HG03571 (cell line): ENCODE results near the gene STAB2.

ENCODE experiments used
- ATAC-seq: cut with Tn5 transposase; IDR thresholded peaks from one replicate; pipeline ENCODE4 v1.9.1; 2021; ENCODE audit not compliant: unreplicated experiment

The STAB2 gene

DNA sequence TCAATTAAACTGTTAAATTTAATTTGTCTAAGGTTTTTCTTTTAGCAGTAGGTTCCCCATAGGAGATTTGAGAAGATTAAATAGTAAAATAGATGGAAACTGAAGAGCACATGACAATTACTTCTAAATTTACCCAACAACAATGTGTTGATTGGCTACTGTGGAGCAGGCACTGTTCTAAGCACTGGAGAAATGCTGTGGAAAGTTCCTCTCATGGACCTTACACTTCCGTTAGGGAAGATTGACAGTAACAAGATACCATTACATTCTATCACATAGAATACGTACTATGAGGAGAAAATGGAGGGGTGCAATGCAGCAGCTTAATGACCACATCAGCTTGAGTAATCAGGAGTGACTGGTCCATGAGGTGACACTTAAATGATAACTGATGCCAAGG is 8.1 kb upstream of the STAB2 start:
- ATAC-seq: no peak

DNA sequence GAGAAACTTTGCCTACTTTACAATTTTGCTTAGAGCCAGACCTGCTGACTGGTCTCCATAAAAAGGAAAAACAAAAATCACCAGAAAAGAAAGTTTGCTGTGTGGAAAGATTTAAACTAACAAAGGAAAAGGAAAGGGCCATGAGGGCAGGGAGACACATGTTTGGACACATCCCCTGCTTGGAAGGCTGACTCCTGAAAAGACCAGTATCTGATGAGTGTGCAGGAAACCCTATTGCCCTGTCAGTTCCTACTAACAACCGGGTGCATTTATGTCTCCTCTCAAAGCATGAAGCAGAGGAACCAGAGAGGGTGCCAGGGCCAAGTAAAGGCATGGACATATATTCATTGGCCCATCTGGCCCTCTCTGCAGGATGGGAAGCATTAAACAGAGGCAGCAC is 7.0 kb upstream of the STAB2 start:
- ATAC-seq: no peak

GRCh38 chr12:103583008-103583407 is 4.1 kb upstream of the STAB2 start:
- ATAC-seq: no peak

DNA sequence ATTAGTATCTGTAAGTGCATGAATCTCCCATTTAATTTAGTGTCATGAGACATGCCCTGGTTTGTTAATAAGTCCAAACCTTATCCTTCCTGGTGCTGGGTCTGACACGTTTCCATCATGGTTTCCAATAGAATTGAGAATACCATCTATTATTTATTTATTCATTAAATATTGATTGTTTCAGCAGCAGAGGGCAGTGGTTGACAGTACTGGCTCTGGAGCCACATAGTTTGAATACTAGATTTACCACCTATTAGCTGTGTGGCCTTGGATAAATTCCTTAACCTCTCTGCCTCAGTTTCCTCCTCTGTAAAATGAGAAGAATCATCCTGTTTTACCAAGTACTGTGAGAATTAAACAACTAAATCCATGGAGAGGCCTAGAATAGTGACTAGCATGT is 941 bp upstream of the STAB2 start:
- ATAC-seq: no peak

DNA sequence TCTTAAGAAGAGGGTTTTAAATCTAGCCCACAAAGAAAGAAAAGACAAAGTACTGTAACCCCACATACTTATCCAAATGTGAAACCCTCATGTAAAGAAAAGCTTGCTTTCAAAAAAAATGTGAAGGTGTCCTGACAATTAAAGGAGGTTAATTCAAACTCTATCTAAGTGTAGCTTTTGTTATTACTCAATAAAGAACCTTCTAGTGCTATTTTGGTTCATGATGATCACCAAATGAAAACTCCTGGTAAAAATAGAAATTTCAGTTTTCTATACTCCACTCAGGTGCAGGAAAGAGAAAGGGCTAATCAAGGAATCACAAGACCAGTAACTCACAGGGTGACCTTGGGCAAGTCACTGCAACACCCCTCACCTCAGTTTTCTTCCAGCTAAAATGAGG is 1.6 kb downstream of the STAB2 start:
- no peak for ATAC-seq

DNA sequence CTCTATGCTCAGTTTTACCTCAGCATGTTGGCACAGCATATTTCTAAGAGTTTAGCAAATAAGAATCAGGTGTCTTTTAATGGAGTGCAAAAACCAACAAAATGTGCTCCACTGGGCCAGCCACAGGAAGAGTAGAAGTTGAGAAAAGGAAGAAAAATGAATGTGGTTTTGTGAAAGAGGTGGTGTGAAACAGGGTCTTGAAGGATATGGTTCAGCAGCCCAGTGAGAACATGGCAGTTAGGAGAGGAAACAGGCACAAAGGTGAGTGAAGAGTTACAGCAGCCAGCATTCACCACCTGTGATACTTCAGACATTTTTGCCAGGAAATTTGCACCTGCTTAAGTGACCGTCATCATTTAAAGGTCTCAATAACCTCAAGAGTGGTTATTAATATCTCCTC is 2.4 kb downstream of the STAB2 start:
- ATAC-seq: no peak

DNA sequence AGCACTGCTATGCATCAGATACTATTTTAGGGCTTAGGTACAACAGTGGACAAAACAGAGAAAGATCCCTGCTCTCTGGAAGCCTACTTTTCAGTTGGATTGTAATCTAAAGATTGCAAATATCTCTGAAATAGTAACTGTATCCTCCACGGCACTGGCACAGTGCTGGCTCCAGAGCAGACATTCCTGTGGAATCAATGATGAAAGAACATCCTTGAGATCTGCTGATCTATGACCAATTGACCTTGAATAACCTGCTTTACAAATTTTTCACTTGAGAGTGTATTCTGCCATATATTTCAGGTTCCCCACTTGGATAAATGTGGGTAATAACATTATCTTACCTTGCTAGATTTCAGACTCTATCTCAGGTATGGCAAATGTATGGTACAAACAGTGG is 3.2 kb downstream of the STAB2 start:
- no peak for ATAC-seq

DNA sequence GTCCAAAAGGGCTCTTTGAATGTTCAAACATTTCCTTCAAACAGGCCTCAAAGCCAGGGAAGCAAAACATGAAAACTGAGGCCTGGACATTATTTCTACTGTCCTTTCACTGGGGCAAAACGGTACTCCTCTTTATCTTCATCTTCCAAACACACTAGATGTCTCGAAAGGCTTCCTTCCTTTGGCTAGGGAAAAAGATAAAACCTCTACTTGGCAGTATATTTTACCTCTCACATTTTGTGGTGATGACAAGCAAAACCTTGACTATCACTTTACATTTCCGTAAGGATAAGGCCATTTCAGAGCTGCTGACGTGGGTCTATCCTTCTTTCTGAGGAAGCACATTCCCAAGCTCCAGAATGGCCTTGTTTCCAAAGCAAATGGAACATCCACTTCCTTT is 9.9 kb downstream of the STAB2 start:
- no peak for ATAC-seq

DNA sequence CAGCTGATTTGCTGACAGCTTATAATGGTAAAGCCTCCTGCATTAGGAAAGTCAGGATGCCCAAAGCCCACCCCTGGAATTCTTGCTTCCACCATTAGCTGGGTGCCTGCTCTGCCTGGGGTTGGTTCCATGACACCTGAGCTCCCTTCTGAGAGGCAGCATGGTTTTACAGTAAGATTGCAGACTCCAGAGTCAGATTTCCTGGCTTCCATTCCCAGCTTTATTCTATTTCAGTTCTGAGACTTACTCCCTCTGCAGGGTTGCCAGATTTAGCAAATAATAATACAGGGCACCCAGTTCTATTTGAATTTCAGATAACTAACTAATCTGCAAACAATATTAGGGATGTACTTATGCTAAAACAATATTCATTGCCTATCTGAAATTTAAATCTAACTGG is 12.2 kb downstream of the STAB2 start:
- ATAC-seq: no peak

DNA sequence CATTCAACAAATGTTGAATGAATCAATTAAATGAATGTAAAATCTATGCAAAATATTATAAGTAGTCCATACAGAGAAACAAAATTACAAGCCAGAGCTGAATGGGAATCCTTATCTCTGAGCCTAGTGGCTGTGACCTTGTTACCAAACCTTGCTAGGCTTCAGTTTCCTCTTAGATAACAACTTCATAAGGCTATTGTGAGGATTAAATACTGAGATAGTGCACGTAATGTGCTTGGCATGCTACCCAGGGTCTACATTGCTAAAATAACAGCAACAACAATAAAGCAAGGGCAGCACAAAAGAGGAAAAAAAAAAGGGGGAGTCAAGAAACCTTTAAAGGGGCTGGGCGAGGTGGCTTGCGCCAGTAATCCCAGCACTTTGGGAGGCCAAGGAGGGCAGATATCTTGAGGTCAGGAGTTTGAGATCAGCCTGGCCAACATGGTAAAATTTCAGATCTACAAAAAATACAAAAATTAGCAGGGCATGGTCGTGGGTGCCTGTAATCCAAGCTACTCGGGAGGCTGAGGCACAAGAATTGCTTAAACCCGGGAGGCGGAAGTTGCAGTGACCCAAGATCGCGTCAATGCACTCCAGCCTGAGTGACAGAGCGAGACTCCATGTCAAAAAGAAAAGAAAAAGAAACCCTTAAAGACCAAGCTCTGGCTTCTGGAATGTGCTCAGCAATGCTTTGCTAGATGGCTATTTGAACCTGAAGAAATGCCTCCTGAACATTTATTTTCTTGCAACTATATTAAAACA is 14.1 kb downstream of the STAB2 start:
- ATAC-seq: no peak

DNA sequence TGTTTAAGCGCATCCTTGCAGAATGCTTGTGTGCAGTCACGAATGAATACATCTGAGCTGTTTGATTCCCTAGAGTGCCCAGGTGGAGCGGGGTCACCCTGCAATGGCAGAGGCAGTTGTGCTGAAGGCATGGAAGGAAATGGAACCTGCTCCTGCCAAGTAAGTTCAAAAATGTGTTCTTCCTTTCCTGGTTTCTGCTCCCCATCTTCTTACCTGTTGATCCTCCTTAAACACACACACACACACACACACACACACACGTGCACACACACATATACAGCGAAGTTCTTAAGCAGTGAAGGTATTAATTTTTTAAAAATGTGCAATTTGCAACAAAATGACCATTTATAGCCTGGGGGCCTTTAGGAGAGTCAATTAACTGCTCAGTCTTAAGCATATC is 33.3 kb downstream of the STAB2 start:
- no peak for ATAC-seq

GRCh38 chr12:103623716-103624115 is 36.6 kb downstream of the STAB2 start:
- ATAC-seq: no peak

- no peak for ATAC-seq
Observed at GRCh38 chr12:103626498-103626897, 39.4 kb downstream of the STAB2 start.

GRCh38 chr12:103627189-103627855 is 40.2 kb downstream of the STAB2 start:
- ATAC-seq: no peak

GRCh38 chr12:103632554-103633216 is 45.6 kb downstream of the STAB2 start:
- ATAC-seq: no peak

DNA sequence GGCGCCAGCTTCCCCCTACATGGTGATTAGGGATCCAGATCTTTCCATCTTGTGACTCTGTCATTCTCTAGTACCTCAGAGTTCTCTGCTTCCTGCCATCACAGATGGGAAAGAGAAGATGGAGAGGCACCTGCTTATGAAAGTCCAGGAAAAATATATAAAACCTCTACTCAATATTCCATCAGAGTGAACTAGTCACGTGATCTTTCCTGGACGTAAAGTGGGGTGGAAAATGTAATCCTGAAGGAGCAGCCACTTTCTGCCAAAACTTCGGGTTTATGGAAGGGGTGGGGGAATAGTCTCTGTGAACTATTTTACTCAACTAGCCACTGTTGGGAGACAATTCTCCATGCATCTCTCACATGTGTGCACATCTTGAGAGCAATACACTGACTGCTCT is 47.7 kb downstream of the STAB2 start:
- no peak for ATAC-seq

GRCh38 chr12:103635419-103635818 is 48.3 kb downstream of the STAB2 start:
- ATAC-seq: no peak

DNA sequence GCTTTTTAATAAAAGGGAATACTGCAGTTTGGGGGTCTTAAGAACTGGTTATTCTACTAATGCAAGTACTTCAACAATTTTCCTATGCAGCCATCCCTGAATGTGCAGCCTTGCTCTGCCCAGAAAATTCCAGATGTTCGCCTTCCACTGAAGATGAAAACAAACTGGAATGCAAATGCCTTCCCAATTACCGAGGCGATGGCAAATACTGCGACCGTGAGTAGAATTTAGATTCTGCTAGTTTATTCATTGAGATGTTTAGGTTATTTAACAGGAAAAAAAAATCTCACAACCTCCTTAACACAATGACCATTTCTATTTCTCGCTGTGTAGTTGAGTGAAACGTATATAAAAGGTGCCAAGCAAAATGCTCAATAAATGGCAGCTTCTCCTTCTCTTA is 49.9 kb downstream of the STAB2 start:
- no peak for ATAC-seq

DNA sequence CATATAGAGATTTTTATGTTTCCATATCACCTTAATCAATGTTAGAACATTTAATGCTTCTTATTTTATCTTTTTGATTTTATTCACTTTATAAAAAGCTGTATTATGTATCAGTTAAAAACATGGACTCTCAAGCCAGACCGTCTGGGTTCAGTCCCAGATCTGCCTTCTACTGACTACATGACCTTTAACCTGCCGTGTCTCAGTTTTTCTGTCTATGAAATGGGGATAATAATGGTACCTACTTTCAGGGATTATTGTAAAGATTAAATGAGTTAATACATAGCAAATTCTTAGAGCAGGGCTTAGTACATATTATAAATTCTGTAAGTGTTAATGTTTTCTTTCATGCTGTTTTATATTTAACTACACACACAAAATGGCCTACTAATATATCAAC is 50.4 kb downstream of the STAB2 start:
- no peak for ATAC-seq

- no peak for ATAC-seq
Observed at GRCh38 chr12:103639983-103640382, 52.9 kb downstream of the STAB2 start.

DNA sequence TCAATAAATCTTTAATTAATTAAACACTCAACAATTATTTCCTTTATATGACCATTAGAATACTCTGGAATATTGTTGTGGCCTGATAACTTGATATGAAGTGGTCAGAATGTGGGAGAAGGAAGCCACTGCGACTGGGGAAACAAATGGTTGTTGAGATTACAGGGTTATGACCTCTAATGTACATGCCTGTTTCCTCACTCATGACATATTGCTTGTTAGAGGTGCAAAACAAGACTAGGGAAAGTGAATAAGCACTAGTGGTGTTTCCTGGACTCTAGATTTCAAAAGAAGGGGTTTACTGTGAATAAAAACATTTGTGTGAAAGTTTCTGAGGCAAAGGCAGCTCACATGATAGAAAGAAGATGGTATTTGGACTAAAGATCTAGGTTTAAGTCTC is 53.3 kb downstream of the STAB2 start:
- no peak for ATAC-seq

DNA sequence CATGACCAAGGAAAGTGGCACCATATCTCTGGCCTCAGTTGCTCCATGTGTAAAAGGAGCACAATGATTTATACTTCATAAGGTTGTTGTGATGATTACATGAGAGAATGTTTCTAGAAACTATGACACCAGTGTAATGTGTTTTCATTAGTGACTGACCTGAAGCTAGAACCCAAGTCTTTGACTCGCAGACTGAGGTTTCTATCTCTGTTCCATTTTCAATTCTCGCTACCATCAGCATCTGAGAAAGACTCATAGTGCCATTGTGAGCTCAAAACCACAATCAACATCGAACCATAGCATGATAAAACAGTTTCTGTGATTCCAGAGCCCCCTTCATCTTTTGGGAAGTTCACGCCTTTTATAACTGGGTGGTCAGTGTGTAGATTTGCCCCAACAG is 53.8 kb downstream of the STAB2 start:
- ATAC-seq: no peak
